Endothelial cell of umbilical vein (primary cell): ENCODE results near the gene MESD. TPM values are rescaled to one million over a fixed set of nuclear protein-coding genes. Genes with fewer than 3 reads are reported as not detected.
A peak's percentile ranks its signal among the peaks of the same experiment; 100 is the strongest.

Source experiments
- BruUV-seq: library from RNA; stranded (reverse); fragments of 400-500 nt; replicated peaks from 2 replicates; lab custom pipeline; 2021; lab: Mats Ljungman, UMichigan
- CTCF ChIA-PET: fragments of 300-600, 350-600 bp; sonication (Branson Sonifier 250); formaldehyde crosslinking; loops from one replicate; lab custom pipeline; 2021; ENCODE audit warnings: antibody characterized with exemption, inconsistent platforms; lab: Charles Lee
- POLR2A ChIA-PET: fragments of 300-600, 350-600 bp; sonication (Branson Sonifier 250); formaldehyde crosslinking; loops from one replicate; lab custom pipeline; 2021; ENCODE audit warnings: antibody characterized with exemption, inconsistent platforms; lab: Charles Lee
- DNase-seq: peaks from one replicate; pipeline ENCODE4 v3.0.0-alpha.2; 2011; ENCODE audit warnings: low read depth, low spot score
- FAIRE-seq: peaks from 2 replicates; lab custom pipeline; 2011; peaks lifted over from hg19 to GRCh38; lab: Jason Lieb, UNC
- H2AFZ ChIP-seq: 2 replicates; pipeline ENCODE4 v1.6.0; 2012; ENCODE audit warnings: low read depth, low read length, control low read depth, inconsistent platforms
- H3K27ac ChIP-seq: 2 replicates; pipeline ENCODE4 v1.5.1; 2011; ENCODE audit warnings: low read depth, mild to moderate bottlenecking, control low read depth, low read length, moderate library complexity; ENCODE audit not compliant: insufficient read depth
- H3K27me3 ChIP-seq, 2 experiments: 2 replicates each; pipeline versions ENCODE4 v1.6.0 to v1.6.1; 2011; ENCODE audit warnings: low read length in 2 of 2, mixed read lengths in 1 of 2; ENCODE audit not compliant: control insufficient read depth in 2 of 2, insufficient read depth in 2 of 2
- H3K36me3 ChIP-seq, 2 experiments: 2 replicates in 1 of 2; 3 replicates in 1 of 2; pipeline ENCODE4 v1.5.1; 2011; ENCODE audit warnings: low read length in 2 of 2, mild to moderate bottlenecking in 1 of 2, moderate library complexity in 1 of 2; ENCODE audit not compliant: control insufficient read depth in 2 of 2, insufficient read depth in 2 of 2; ENCODE audit errors: extremely low read depth in 1 of 2
- H3K4me1 ChIP-seq: 3 replicates; pipeline ENCODE4 v1.5.1; 2011; ENCODE audit warnings: mild to moderate bottlenecking, low read length; ENCODE audit not compliant: control insufficient read depth, insufficient read depth; ENCODE audit errors: extremely low read depth
- H3K4me2 ChIP-seq: 2 replicates; pipeline ENCODE4 v1.6.1; 2011; ENCODE audit warnings: low read length, control low read depth, mixed read lengths; ENCODE audit not compliant: insufficient read depth
- H3K4me3 ChIP-seq, 3 experiments: fragments of 200-600 bp in 1 of 3; sonication (generic), shearing (Covaris generic) in 1 of 3; replicated peaks in 1 of 3; 2 replicates each; pipeline ENCODE4 v1.5.1; 2011 to 2016; ENCODE audit warnings: control low read depth in 3 of 3, low read length in 3 of 3, mild to moderate bottlenecking in 2 of 3, inconsistent platforms in 1 of 3, low read depth in 1 of 3, moderate library complexity in 1 of 3; ENCODE audit not compliant: insufficient read depth in 1 of 3
- H3K79me2 ChIP-seq: 2 replicates; pipeline ENCODE4 v1.6.0; 2012; ENCODE audit warnings: low read length, inconsistent platforms; ENCODE audit not compliant: control insufficient read depth, insufficient read depth
- H3K9ac ChIP-seq: replicated peaks from 2 replicates; pipeline ENCODE3; 2011; ENCODE audit warnings: low read length, control low read depth; ENCODE audit not compliant: insufficient read depth; ENCODE audit errors: extremely low read depth
- H3K9me1 ChIP-seq: replicated peaks from 3 replicates; pipeline ENCODE4 v1.6.0; 2011; ENCODE audit warnings: mild to moderate bottlenecking, low read length; ENCODE audit not compliant: control insufficient read depth, insufficient read depth; ENCODE audit errors: extremely low read depth
- H3K9me3 ChIP-seq: replicated peaks from 2 replicates; pipeline ENCODE4 v1.5.1; 2012; ENCODE audit warnings: low read length, inconsistent platforms; ENCODE audit not compliant: control insufficient read depth, insufficient read depth
- H4K20me1 ChIP-seq: replicated peaks from 2 replicates; pipeline ENCODE3; 2011; ENCODE audit warnings: mild to moderate bottlenecking, low read length; ENCODE audit not compliant: control insufficient read depth, insufficient read depth; ENCODE audit errors: extremely low read depth
- CTCF ChIP-seq, 2 donors: IDR thresholded peaks; 1 replicate in 1 of 2; 2 replicates in 1 of 2; pipeline ENCODE4 v1.5.1; 2011; ENCODE audit warnings: low read length in 2 of 2, mild to moderate bottlenecking in 2 of 2, moderate library complexity in 2 of 2, control low read depth in 1 of 2, inconsistent platforms in 1 of 2, low read depth in 1 of 2; ENCODE audit not compliant: insufficient read depth in 1 of 2; ENCODE audit errors: extremely low read depth in 1 of 2
- EZH2 ChIP-seq: IDR thresholded peaks from 2 replicates; pipeline ENCODE4 v1.6.1; 2012; ENCODE audit warnings: borderline replicate concordance, low read depth, mild to moderate bottlenecking, moderate library complexity, low read length, inconsistent platforms; ENCODE audit not compliant: severe bottlenecking
- FOS ChIP-seq: IDR thresholded peaks from 2 replicates; pipeline ENCODE4 v1.6.1; 2011; ENCODE audit warnings: mild to moderate bottlenecking, low read length, moderate library complexity, borderline replicate concordance; ENCODE audit not compliant: insufficient read depth
- GATA2 ChIP-seq: IDR thresholded peaks from 2 replicates; pipeline ENCODE4 v1.7.0; 2011; ENCODE audit warnings: low read depth, mild to moderate bottlenecking, moderate library complexity, mixed read lengths, low read length; ENCODE audit not compliant: insufficient read length, insufficient read depth
- JUN ChIP-seq: IDR thresholded peaks from 2 replicates; pipeline ENCODE4 v1.6.1; 2011; ENCODE audit warnings: borderline replicate concordance, low read depth; ENCODE audit not compliant: insufficient read length, insufficient read depth
- MAX ChIP-seq: IDR thresholded peaks from 2 replicates; pipeline ENCODE4 v1.6.1; 2011; ENCODE audit not compliant: insufficient read depth, insufficient read length
- MYC ChIP-seq: IDR thresholded peaks from one replicate; pipeline ENCODE4 v1.6.1; 2011; ENCODE audit warnings: mild to moderate bottlenecking, low read depth, low read length
- POLR2A ChIP-seq: IDR thresholded peaks from 2 replicates; pipeline ENCODE4 v1.6.1; 2012; ENCODE audit warnings: low read depth, mild to moderate bottlenecking, control low read depth, low read length
- POLR2AphosphoS5 ChIP-seq: IDR thresholded peaks from 2 replicates; pipeline ENCODE4 v1.6.1; 2012; ENCODE audit warnings: low read depth, mild to moderate bottlenecking, control low read depth, low read length, moderate library complexity; ENCODE audit not compliant: insufficient read depth
- dilution Hi-C: fragments of 300-500 bp; cut with MboI; formaldehyde crosslinking; loops from one replicate; pipeline ENCODE4 v1.15.0; 2019; ENCODE audit warnings: low sequenced_read_pairs; ENCODE audit not compliant: extremely low pct_ligation_motif_present
- intact Hi-C: fragments of 100-400 bp; cut with micrococcal nuclease; formaldehyde crosslinking; loops from one replicate; pipeline ENCODE4 v1.10.0; 2022
- polyA plus RNA-seq, 4 experiments: library from polyadenylated mRNA; depleted of rRNA in 3 of 4; stranded (reverse) in 3 of 4; unstranded in 1 of 4; fragments of >200 nt; gene quantifications; 2 replicates each; pipeline versions ENCODE4 v1.2.1 to v1.2.3, GENCODE V29; 2011 to 2012; ENCODE audit warnings: missing spikeins in 1 of 4
- total RNA-seq: library from RNA; stranded (reverse); gene quantifications from 2 replicates; pipeline ENCODE4 v1.2.3, GENCODE V29; 2021

The MESD gene
- total and polyA plus RNA-seq, 2 donors (not counting 3 experiments of a cell fraction or from before 2014, with no cell fraction given): 12.8 to 30.5 TPM

GRCh38 chr15:80974914-80975313 lies 14.7 kb downstream of the MESD start:
- no peaks in the 10 kb centered on the region for H3K9me1 ChIP-seq
- H3K9me3 ChIP-seq: no peaks in the 10 kb centered on the region
- H3K9ac ChIP-seq: no peak overlapping the region
- TF ChIP-seq CTCF (IDR thresholded peaks at IDR 0.05; ENCODE audit: extremely low read depth in 1 of 2, insufficient read depth in 1 of 2, low read depth in 1 of 2, low read length in 2 of 2) (no peak), GATA2 (no peak), JUN (no peak), MAX (no peak), POLR2A (no peak), MYC (no peak), POLR2AphosphoS5 (no peak), EZH2 (no peak), FOS (no peak)
- CTCF ChIA-PET: interaction anchor here (1.0 to 4.6 kb wide), 5 partner anchors 40 to 407 kb away, joined by 3 to 199 read pairs (median 7); no protein-coding TSS in a partner anchor
- H3K4me3 ChIP-seq: no peak overlapping the region
- dilution Hi-C loops: no loop called here
- intact Hi-C loops: loop anchor here (5.0 kb wide), 1 partner anchor 83 kb away; no protein-coding TSS in a partner anchor
- no peak overlapping the region for H2AFZ ChIP-seq
- peaks cover 3 to 4% of the 10 kb centered on the region in 2 experiments for H3K36me3 ChIP-seq
- H3K4me2 ChIP-seq: no peak overlapping the region
- H3K79me2 ChIP-seq: peaks cover 2% of the 10 kb centered on the region
- H3K27ac ChIP-seq: no peak overlapping the region
- no peak for DNase-seq
- peak; percentile 55 for FAIRE-seq
- no peaks in the 10 kb centered on the region for H4K20me1 ChIP-seq
- BruUV-seq: no TSS peak
- no peaks in the 10 kb centered on the region for H3K27me3 ChIP-seq
- peaks cover 10% of the 10 kb centered on the region for H3K4me1 ChIP-seq
- POLR2A ChIA-PET: no interaction called here
